GM23338 (cell line): ENCODE results near the gene ETV3. TPM values are rescaled to one million over a fixed set of nuclear protein-coding genes. Genes with fewer than 3 reads are reported as not detected.

Experiments used
- ATAC-seq: fragments of 200-7000 bp; cut with Tn5 transposase; 3 replicates; pipeline ENCODE4 v1.9.1; 2020
- DNase-seq: peaks from one replicate; pipeline ENCODE4 v3.0.0-alpha.2; 2015; ENCODE audit warnings: low spot score
- H2AFZ ChIP-seq: fragments of 200-600 bp; sonication (generic); 2 replicates; pipeline ENCODE4 v1.8.0; 2016; ENCODE audit warnings: antibody characterized with exemption, mild to moderate bottlenecking, moderate library complexity
- H3F3A ChIP-seq: fragments of 200-600 bp; sonication (generic); replicated peaks from 2 replicates; pipeline ENCODE4 v1.8.0; 2017; ENCODE audit warnings: antibody characterized with exemption, mixed run types, low read depth
- H3K27ac ChIP-seq: fragments of 200-600 bp; sonication (generic); 2 replicates; pipeline ENCODE4 v1.6.1; 2016; ENCODE audit warnings: low read depth
- H3K27me3 ChIP-seq: fragments of 200-600 bp; sonication (generic); 2 replicates; pipeline ENCODE4 v1.8.0; 2016; ENCODE audit warnings: mild to moderate bottlenecking, mixed run types, moderate library complexity; ENCODE audit not compliant: insufficient read depth
- H3K36me3 ChIP-seq: fragments of 200-600 bp; sonication (generic); 2 replicates; pipeline ENCODE4 v1.8.0; 2016; ENCODE audit warnings: mild to moderate bottlenecking; ENCODE audit not compliant: insufficient read depth
- H3K4me1 ChIP-seq: fragments of 200-600 bp; sonication (generic); 2 replicates; pipeline ENCODE4 v1.8.0; 2016; ENCODE audit warnings: mild to moderate bottlenecking, moderate library complexity; ENCODE audit not compliant: insufficient read depth
- H3K4me2 ChIP-seq: fragments of 200-600 bp; sonication (generic); 2 replicates; pipeline ENCODE4 v1.7.1; 2017; ENCODE audit warnings: mixed run types
- H3K4me3 ChIP-seq: fragments of 200-600 bp; sonication (generic); 2 replicates; pipeline ENCODE4 v1.6.1; 2016; ENCODE audit warnings: mixed run types
- H3K79me2 ChIP-seq: fragments of 200-600 bp; sonication (generic); replicated peaks from 2 replicates; pipeline ENCODE4 v1.8.0; 2017; ENCODE audit warnings: mild to moderate bottlenecking; ENCODE audit not compliant: insufficient read depth
- H3K9me2 ChIP-seq: fragments of 200-600 bp; sonication (generic); 2 replicates; pipeline ENCODE4 v1.8.0; 2017; ENCODE audit not compliant: insufficient read depth
- H4K20me1 ChIP-seq: fragments of 200-600 bp; sonication (generic); replicated peaks from 2 replicates; pipeline ENCODE4 v1.8.0; 2017; ENCODE audit warnings: mild to moderate bottlenecking; ENCODE audit not compliant: insufficient read depth
- H3K27ac Mint-ChIP-seq: 2 replicates; pipeline ENCODE4 v1.8.0; 2020; ENCODE audit warnings: inconsistent platforms, mild to moderate bottlenecking, moderate library complexity, mixed read lengths
- H3K27me3 Mint-ChIP-seq: 3 replicates; pipeline ENCODE4 v1.8.0; 2022; ENCODE audit warnings: low read depth, mild to moderate bottlenecking, moderate library complexity, mixed read lengths, inconsistent platforms; ENCODE audit not compliant: insufficient read depth, poor library complexity
- H3K36me3 Mint-ChIP-seq: 3 replicates; pipeline ENCODE4 v1.8.0; 2021; ENCODE audit warnings: low read depth, mild to moderate bottlenecking, inconsistent platforms, moderate library complexity, mixed read lengths
- H3K4me1 Mint-ChIP-seq: 3 replicates; pipeline ENCODE4 v1.8.0; 2020; ENCODE audit warnings: mild to moderate bottlenecking, inconsistent platforms, mixed read lengths
- H3K4me3 Mint-ChIP-seq: 3 replicates; pipeline ENCODE4 v1.8.0; 2021; ENCODE audit warnings: moderate library complexity, mild to moderate bottlenecking, inconsistent platforms, mixed read lengths
- H3K9me3 Mint-ChIP-seq: 3 replicates; pipeline ENCODE4 v1.8.0; 2020; ENCODE audit warnings: moderate library complexity, mild to moderate bottlenecking, inconsistent platforms, mixed read lengths
- CREB1 ChIP-seq: fragments of 250-450 bp; sonication (Bioruptor Pico); IDR thresholded peaks from 2 replicates; pipeline ENCODE4 v1.5.0; 2020; ENCODE audit warnings: low read depth, mild to moderate bottlenecking, moderate library complexity
- CTCF ChIP-seq, 2 experiments: fragments of 200-600 bp in 1 of 2; sonication (generic) in 1 of 2; conservative IDR thresholded peaks; 2 replicates each; pipeline versions ENCODE4 v1.5.1 to v1.6.1; 2016 to 2017; ENCODE audit warnings: antibody characterized with exemption in 2 of 2, low read depth in 2 of 2, mild to moderate bottlenecking in 2 of 2, moderate library complexity in 1 of 2
- ETS1 ChIP-seq: IDR thresholded peaks from 2 replicates; pipeline ENCODE4 v1.6.1; 2016; ENCODE audit warnings: antibody characterized with exemption
- EZH2 ChIP-seq: fragments of 200-600 bp; sonication (generic); IDR thresholded peaks from one replicate; pipeline ENCODE4 v1.8.0; 2017; ENCODE audit warnings: antibody characterized with exemption, mild to moderate bottlenecking, low read depth; ENCODE audit not compliant: unreplicated experiment
- EZH2phosphoT487 ChIP-seq: fragments of 200-600 bp; sonication (generic); IDR thresholded peaks from one replicate; pipeline ENCODE4 v1.8.1; 2018; ENCODE audit warnings: antibody characterized with exemption; ENCODE audit not compliant: unreplicated experiment
- JUNB ChIP-seq: IDR thresholded peaks from one replicate; pipeline ENCODE4 v1.6.1; 2016; ENCODE audit warnings: antibody characterized with exemption; ENCODE audit not compliant: unreplicated experiment
- NANOG ChIP-seq: IDR thresholded peaks from 2 replicates; pipeline ENCODE4 v1.6.1; 2016; ENCODE audit warnings: antibody characterized with exemption, borderline replicate concordance
- POLR2AphosphoS5 ChIP-seq: IDR thresholded peaks from 2 replicates; pipeline ENCODE4 v1.6.1; 2016; ENCODE audit warnings: antibody characterized with exemption, low read depth
- REST ChIP-seq: IDR thresholded peaks from one replicate; pipeline ENCODE4 v1.6.1; 2018; ENCODE audit warnings: antibody characterized with exemption; ENCODE audit not compliant: unreplicated experiment
- STAT1 ChIP-seq: IDR thresholded peaks from one replicate; pipeline ENCODE4 v1.6.1; 2016; ENCODE audit warnings: antibody characterized with exemption; ENCODE audit not compliant: unreplicated experiment
- ZNF331 ChIP-seq: fragments of 250-450 bp; sonication (Bioruptor Pico); IDR thresholded peaks from 2 replicates; pipeline ENCODE4 v1.5.0; 2020; ENCODE audit warnings: low read depth, mild to moderate bottlenecking, moderate library complexity
- polyA plus RNA-seq: library from polyadenylated mRNA; unstranded; fragments of >200 nt; fragmentation: Nextera tagmentation; extraction: Ambion mirVana; gene quantifications from 2 replicates; pipeline ENCODE4 v1.2.1, GENCODE V29; 2016
- total RNA-seq: library from RNA; depleted of rRNA; stranded (reverse); fragments of >200 nt; shearing (Covaris generic); gene quantifications from 2 replicates; pipeline ENCODE4 v1.2.3, GENCODE V29; 2014

The ETV3 gene
- total and polyA plus RNA-seq, 2 experiments from 2014 or later = 8.1 to 19.6 TPM

- ATAC-seq = no peak
- no peak for DNase-seq
- no peak overlapping the region for H3K4me3 ChIP-seq
- no peaks in the 10 kb centered on the region for H3F3A ChIP-seq
- H3K4me3 Mint-ChIP-seq = no peak overlapping the region
- H3K79me2 ChIP-seq = no peaks in the 10 kb centered on the region
- H2AFZ ChIP-seq = peak overlapping the region; percentile 14; the same call in 1 of the 2 replicates
- H3K27me3 ChIP-seq = no peaks in the 10 kb centered on the region
- H3K4me1 Mint-ChIP-seq = peaks cover 17% of the 10 kb centered on the region
- H3K9me2 ChIP-seq = no peaks in the 10 kb centered on the region
- no peaks in the 10 kb centered on the region for H3K36me3 Mint-ChIP-seq
- no peaks in the 10 kb centered on the region for H3K36me3 ChIP-seq
- TF ChIP-seq EZH2 = no peak
- no peak for TF ChIP-seq CREB1
- no peak for TF ChIP-seq REST
- peaks cover 5% of the 10 kb centered on the region for H3K27me3 Mint-ChIP-seq
- no peak overlapping the region for H3K27ac Mint-ChIP-seq
- no peaks in the 10 kb centered on the region for H4K20me1 ChIP-seq
- H3K4me1 ChIP-seq = 0 out of 2 replicates have a peak, but pooled peaks cover 2% of the 10 kb centered on the region
- no peak overlapping the region for H3K4me2 ChIP-seq
- H3K9me3 Mint-ChIP-seq = no peaks in the 10 kb centered on the region
- H3K27ac ChIP-seq = no peak overlapping the region
Measured at GRCh38 chr1:157177733-157178394, 39.7 kb upstream of the ETV3 start.

- no peak overlapping the region for H2AFZ ChIP-seq
- H3K9me3 Mint-ChIP-seq = no peaks in the 10 kb centered on the region
- H3K4me3 Mint-ChIP-seq = no peak overlapping the region
- peaks cover 22% of the 10 kb centered on the region for H3K4me1 Mint-ChIP-seq
- H3K27me3 Mint-ChIP-seq = peaks cover 3% of the 10 kb centered on the region
- no peaks in the 10 kb centered on the region for H3K79me2 ChIP-seq
- no peaks in the 10 kb centered on the region for H3K36me3 Mint-ChIP-seq
- no peak overlapping the region for H3K4me2 ChIP-seq
- H4K20me1 ChIP-seq = no peaks in the 10 kb centered on the region
- no peaks in the 10 kb centered on the region for H3K27me3 ChIP-seq
- no peaks in the 10 kb centered on the region for H3F3A ChIP-seq
- 0 out of 2 replicates have a peak, but pooled peaks cover 2% of the 10 kb centered on the region for H3K4me1 ChIP-seq
- H3K36me3 ChIP-seq = no peaks in the 10 kb centered on the region
- no peak overlapping the region for H3K27ac ChIP-seq
- DNase-seq = no peak
- no peaks in the 10 kb centered on the region for H3K9me2 ChIP-seq
- no peak overlapping the region for H3K4me3 ChIP-seq
- H3K27ac Mint-ChIP-seq = no peak overlapping the region
- ATAC-seq = no peak
- no peak for TF ChIP-seq ETS1
- no peak for TF ChIP-seq JUNB
- no peak for TF ChIP-seq CTCF (conservative IDR thresholded peaks at IDR 0.05; ENCODE audit: low read depth in 2 of 2)
- no peak for TF ChIP-seq REST
- no peak for TF ChIP-seq EZH2
- no peak for TF ChIP-seq STAT1
- TF ChIP-seq CREB1 = no peak
- no peak for TF ChIP-seq POLR2AphosphoS5
- no peak for TF ChIP-seq ZNF331
- TF ChIP-seq NANOG = no peak
- TF ChIP-seq EZH2phosphoT487 = no peak
Measured at GRCh38 chr1:157176591-157177121, 38.5 kb upstream of the ETV3 start.
